ENCODE data around the gene ADGRD1. TPM values are rescaled to one million over a fixed set of nuclear protein-coding genes. Genes with fewer than 3 reads are reported as not detected.
A peak's percentile ranks its signal among the peaks of the same experiment; 100 is the strongest.

Gene ADGRD1
- total RNA-seq, 2 donors from 2014 or later: 143 to 254 TPM

DNA sequence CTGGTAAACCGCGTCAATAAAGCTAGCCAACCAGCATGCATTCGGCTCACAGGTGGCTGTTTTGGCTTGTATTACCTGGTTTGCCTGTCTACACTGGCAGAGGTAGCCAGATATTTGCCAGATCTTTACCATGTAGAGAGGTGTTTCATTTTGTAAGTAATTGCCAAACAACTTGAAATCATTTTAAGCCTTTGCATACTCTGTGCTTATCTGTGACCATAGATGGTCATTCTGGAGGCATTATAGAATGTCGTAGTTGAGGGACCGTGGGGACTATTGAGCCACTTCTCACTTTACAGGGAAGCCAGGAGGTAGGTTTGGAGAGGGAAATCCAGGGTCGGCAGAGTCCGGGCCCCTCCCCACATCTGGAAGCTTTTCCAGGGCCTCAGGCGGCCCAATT lies 5.9 kb downstream of the ADGRD1 start:
- no peak for ATAC-seq
- intact Hi-C loops (cut with DNase I): no loop called here

DNA sequence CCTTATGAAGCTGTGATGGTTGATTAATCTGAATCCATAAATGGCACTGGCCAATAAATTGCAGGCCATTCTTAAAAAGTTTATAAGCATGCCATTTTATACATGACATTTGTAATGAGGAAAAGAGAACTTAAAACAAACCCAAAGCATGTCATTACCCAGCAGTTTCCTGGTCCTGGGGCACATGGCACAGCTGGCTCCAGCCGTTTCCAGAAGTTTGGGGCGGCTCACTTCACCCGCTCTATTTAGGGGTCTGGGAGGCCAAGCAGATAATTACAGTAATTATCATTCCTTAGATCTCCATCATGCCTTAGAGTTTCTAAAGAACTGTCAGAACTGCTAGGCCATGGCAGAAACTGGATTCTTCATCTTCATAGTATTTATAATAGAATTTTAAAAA lies 6.4 kb downstream of the ADGRD1 start:
- intact Hi-C loops (cut with DNase I): no loop called here
- no peak for ATAC-seq
- DNase-seq: no peak

More for the DNA sequence above, 5.9 kb downstream of the ADGRD1 start:
- DNase-seq: no peak

DNA sequence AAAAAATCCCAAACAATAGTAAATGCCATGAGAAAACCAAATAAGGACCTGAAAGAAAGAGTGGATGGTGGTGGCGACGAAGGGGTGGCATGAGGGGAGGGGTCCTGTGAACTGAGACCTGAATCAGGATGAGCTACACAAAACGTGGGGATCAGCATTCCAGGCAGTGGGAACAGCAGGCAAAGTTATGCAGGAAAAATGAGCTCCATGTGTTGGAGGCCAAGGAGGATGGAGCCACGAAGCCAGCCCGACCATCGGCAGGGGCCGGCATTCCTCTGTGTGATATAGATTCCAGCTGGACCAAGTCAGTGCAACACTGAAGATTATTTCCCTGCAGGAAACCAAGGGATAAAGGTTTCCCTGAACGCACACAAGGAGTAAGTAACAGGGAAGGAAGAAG lies 7.1 kb downstream of the ADGRD1 start:
- intact Hi-C loops (cut with DNase I): no loop called here
- DNase-seq: no peak
- ATAC-seq: no peak

DNA sequence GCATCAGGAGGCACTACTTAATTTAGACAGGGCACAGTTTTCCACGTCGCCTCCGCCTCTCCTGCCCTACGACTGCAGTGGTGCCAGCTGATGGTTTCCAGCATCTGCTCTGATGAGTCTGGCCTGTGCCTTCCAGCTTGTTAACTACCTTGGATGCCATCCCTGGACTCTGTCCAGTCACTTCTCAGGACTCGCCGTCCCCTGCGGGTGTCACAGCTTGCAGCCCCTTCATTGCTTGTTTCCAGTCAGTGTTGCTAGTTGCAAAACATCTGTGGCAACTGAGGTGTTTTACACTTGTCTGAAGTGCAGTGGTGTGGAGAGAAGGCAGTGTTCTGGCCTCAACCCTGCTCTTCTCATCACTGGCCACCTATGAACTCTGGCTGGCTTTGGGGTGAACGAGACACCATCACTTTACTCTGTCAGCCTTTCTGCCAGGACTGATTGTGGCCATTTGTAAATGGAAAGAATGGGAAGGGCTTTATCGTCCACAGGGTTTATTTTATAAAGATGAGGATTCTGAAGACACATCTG lies 8.3 kb downstream of the ADGRD1 start:
- intact Hi-C loops (cut with DNase I): no loop called here
- ATAC-seq: peak; percentile 85 to 94
- peak; percentile 81 for DNase-seq

GRCh38 chr12:130965214-130965613 lies 11.5 kb downstream of the ADGRD1 start:
- no peak for DNase-seq

DNA sequence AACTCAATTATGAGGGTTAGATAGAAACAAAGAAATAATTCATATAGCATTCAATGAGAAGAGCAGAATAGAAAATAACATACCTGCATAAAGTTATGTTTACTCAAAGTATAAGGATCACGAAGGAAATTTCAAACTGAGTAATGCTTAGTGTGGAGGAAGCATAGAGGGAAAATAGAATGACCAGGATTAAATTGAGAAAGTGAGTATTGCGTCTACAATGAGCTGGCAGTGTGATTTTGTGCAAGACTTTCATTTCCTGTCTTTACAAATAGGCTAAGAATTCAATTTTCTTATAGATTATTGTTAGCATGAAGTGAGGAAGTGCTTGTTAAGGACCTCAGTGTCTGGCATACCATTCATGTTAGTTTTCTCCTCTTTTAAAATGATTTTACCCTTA lies 12.0 kb downstream of the ADGRD1 start:
- ATAC-seq: no peak
- intact Hi-C loops (cut with DNase I): no loop called here
- no peak for DNase-seq

More at GRCh38 chr12:130965214-130965613, 11.5 kb downstream of the ADGRD1 start:
- no peak for ATAC-seq
- intact Hi-C loops (cut with DNase I): no loop called here

GRCh38 chr12:130966443-130967030 lies 12.8 kb downstream of the ADGRD1 start:
- intact Hi-C loops (cut with DNase I): no loop called here
- DNase-seq: no peak
- ATAC-seq: no peak

DNA sequence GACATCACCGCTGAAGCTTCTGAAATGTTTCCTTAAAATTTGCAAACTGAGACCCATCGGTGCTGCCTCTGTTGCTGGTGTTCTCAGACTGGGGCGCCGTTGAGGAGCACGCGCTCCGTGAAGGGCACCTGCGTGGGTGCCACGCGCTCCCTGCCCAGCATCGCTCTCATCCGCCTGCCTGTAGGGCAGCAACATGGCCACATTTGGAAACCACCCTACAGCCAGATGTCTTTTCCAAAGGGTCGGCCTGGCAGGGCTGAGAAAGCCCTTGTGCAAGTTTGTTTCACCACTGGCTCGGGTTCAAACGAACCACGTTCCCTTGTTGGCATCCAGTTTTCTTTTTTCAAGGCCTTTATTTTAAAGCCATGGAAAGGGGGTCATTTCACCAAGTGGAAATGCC lies 13.9 kb downstream of the ADGRD1 start:
- intact Hi-C loops (cut with DNase I): no loop called here
- ATAC-seq (no peak), DNase-seq (no peak)

- intact Hi-C loops (cut with DNase I): no loop called here
- no peak for DNase-seq
- peak; percentile 64 to 80 for ATAC-seq
These were observed 14.9 kb downstream of the ADGRD1 start for GRCh38 chr12:130968611-130969010.

GRCh38 chr12:130969223-130969622 lies 15.5 kb downstream of the ADGRD1 start:
- ATAC-seq (no peak), DNase-seq (no peak)
- intact Hi-C loops (cut with DNase I): no loop called here

GRCh38 chr12:130970165-130970907 lies 16.6 kb downstream of the ADGRD1 start:
- DNase-seq: no peak
- ATAC-seq: no peak
- intact Hi-C loops (cut with DNase I): no loop called here

GRCh38 chr12:130970908-130971233 lies 17.2 kb downstream of the ADGRD1 start:
- intact Hi-C loops (cut with DNase I): no loop called here
- DNase-seq (no peak), ATAC-seq (no peak)

GRCh38 chr12:130971925-130972585 lies 18.3 kb downstream of the ADGRD1 start:
- no peak for DNase-seq
- ATAC-seq: no peak
- intact Hi-C loops (cut with DNase I): no loop called here

DNA sequence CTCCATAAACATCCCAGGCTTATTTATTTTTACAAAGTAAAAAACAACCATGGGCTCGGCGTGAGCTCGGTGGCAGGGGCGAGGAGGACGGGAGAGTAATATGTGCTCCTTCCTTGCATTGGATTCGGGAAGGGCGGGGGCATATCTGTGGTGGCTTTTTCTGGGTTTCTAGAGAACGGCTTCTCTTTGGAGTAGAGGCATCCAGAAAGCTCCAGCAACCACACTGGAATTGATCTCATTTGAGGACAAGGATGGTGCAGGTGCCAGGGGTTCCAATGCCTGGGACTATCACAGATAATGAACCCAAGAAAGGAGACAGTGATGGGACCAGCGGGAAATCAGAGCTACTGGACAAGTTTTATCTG lies 18.9 kb downstream of the ADGRD1 start:
- no peak for ATAC-seq

GRCh38 chr12:130973109-130973508 lies 19.4 kb downstream of the ADGRD1 start:
- ATAC-seq (peak in 1 of 2 donors; percentile 51), DNase-seq (no peak)
- intact Hi-C loops (cut with DNase I): no loop called here

More for the DNA sequence above, 18.9 kb downstream of the ADGRD1 start:
- no peak for DNase-seq
- intact Hi-C loops (cut with DNase I): no loop called here

GRCh38 chr12:130973906-130974305 lies 20.2 kb downstream of the ADGRD1 start:
- intact Hi-C loops (cut with DNase I): no loop called here
- DNase-seq (no peak), ATAC-seq (no peak)

DNA sequence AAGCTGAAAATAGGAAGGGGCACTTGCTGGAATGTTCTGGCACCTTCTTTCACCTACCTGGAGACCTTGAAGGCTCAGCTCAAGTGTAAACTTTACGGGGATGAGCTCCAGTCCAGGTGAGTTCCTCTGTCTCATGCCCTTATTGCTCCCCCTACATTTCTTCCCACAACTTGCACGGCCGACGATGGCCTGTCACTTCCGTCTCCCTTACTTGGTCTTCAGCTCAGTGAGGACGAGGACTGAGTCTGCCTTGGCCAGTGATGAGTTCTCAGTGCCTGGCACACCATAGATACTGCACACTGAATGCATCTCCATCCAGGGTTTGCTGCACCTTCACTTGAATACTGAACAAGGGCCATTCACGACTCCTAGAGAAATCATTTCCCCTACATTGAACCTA lies 21.4 kb downstream of the ADGRD1 start:
- DNase-seq (no peak), ATAC-seq (no peak)
- intact Hi-C loops (cut with DNase I): no loop called here

DNA sequence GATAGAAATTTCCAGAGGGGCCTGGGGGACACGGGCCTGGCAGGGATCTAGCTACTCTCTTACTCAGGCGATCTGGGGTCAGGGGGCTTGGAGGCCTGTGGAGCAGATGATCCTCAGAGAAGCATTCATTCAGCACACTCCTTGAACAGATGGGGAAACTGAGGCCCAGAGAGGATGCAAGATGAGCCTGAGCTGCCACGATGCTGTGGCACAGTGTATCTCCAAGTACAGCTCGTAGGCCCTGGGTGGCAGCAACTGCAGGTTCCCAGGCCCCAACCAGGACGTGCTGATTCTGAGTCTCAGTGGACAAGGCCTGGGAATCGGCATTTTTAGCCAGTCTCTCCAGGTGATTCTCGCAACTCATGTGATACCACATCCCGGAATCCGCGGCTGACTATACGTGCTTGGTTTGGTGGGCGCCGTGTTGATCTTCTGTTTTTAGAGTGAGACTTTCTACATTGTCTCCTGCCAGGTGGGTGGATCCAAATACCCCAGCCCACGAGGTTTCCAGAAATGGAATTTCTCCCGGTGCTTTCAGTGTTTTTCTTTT lies 22.5 kb downstream of the ADGRD1 start:
- DNase-seq (no peak), ATAC-seq (no peak)
- intact Hi-C loops (cut with DNase I): no loop called here

GRCh38 chr12:130977046-130977742 lies 23.5 kb downstream of the ADGRD1 start:
- DNase-seq: no peak
- intact Hi-C loops (cut with DNase I): no loop called here
- ATAC-seq: no peak

- intact Hi-C loops (cut with DNase I): no loop called here
- DNase-seq (no peak), ATAC-seq (no peak)
These were observed 24.0 kb downstream of the ADGRD1 start for GRCh38 chr12:130977743-130978095.

Data from left cardiac atrium (tissue), 4 donors.